ENCODE measurements around the gene PRDM12.

PRDM12 gene

DNA sequence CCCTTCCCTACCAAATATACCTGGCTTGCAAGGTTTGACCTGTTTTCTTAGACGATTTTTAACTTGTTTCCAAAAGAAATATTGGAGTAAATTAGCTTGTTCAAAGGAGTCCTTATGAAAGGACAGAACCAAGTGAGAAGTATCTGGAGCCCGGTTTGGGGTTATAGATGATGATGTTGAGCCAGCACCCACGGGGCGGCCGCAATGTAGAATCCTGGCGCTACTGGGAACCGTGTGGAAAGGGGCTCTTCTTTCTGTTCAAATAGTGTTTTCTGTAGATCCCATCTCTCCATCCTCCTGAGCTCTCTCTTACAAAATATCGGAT is 28.7 kb downstream of the PRDM12 start:
- DNase-seq, result no peak

DNA sequence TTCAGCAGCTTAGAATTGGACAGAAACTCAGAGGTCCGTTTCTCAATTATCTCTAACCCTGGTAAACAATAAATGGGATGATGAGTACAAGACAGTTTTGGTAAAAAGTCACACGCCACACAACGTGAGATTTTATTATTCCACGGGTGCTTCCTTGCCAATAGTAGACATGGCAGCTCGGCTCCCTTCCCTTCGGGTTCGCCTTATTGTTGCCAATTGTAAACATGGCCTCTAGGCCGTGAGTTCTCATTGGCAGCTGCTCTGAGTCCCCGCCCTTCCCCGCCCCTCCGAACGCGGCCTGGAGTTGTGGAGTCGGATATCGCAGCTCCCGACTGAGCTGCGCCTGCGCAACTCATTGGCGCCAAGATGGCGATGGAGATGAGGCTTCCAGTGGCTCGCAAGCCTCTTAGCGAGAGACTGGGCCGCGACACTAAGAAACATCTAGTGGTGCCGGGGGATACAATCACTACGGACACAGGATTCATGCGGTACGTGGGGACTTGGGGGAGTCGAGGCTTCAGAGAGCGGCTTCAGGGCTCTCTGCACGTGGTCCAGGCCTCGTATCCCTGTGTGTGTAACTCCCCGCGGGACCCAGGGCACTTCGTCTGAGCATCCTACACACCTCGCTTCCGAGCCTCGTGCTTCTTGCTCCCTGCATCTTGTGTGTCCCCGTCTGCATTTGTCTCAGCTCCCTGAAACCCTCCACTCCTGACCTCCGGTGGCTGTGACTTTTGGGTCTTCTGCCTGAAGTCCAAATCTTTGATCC is 29.2 kb downstream of the PRDM12 start, which contains the start of gene EXOSC2:
Gene EXOSC2 (plus strand): TSS at position 355 of the 766 bp plus-strand sequence. CDS start 12 bp downstream, at position 367.
- DNase-seq, result peak; percentile 89

DNA sequence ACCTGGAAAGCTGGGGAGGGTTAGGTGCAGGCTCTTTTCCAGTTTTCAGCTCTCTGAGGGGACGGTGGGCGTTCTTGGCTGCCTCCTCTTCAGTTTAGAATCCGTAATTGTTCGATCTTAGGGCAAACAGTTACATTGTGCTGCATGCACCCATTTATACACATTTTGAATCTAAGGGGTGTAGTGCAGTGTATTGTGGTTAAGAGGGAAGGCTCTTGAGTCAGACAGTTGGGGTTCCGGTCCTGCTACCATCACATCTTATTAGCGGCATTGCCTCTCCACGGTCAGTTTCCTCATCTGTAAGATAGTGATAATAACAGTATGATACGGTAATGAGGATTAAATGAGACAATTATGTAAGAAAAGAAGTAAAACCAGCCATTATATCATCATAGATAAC is 29.8 kb downstream of the PRDM12 start:
- DNase-seq, result no peak

DNA sequence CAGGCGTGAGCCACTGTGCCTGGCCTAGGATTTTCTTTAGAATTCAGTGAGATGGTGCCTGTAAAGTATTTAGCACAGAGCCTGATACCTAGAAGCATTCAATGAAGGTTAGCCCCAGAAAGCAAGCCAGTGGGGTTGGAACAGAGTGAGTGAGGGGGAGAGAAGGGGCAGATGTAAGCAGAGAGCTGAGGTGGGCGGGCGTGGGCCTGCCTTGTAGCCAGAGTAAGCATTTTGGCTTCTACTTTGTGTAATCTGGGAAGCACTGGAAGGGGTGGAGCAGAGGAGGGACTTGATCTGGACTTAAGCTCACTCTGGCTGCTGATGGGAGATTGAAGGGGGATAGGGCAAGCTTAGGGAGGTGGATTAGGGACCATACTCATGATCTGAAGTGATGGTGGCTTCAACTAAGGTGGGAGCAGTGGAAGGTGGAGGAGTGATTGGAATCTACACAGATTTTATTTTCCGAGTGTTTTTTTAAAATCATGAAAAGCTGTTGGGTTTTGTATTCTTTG is 31.8 kb downstream of the PRDM12 start:
- no peak for DNase-seq

DNA sequence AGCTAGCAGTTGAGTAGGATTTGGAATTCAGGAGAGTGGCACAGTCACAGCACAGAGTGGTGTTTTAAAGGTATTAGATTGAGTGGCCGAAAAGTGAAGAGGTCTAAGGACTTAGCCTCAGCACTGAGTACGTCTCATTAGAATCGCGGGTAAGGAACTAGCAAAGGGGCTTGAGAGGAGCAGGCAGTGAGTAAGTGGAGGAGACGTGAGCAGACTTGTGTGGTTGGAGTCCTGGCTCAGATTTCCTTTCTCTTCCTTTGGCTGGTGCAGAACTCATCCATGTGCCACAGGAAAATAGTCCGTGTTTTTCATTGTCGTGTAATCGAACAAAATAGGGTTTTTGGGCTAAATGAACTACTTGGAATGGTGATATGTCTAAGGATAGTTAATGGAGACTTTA is 32.6 kb downstream of the PRDM12 start:
- DNase-seq, result no peak

DNA sequence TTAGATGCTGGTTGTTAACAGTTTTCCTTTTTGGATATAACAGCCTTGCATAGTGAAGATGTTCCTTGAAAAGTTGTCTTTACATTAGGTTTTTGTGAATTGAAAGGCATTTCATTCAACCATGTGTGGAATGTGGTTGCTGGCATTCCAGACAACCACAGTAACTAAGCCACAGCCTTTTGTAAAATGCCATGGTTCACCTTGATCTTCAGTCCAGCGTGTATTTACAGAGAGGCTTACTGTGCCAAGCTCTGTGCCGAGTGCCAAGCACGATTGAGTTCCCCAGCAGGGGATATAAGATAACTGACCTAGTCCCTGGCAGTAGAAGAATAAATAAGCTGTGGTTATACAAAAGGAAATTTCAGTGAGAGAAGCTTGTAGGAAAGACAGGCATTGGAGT is 34.1 kb downstream of the PRDM12 start:
- DNase-seq, result no peak

DNA sequence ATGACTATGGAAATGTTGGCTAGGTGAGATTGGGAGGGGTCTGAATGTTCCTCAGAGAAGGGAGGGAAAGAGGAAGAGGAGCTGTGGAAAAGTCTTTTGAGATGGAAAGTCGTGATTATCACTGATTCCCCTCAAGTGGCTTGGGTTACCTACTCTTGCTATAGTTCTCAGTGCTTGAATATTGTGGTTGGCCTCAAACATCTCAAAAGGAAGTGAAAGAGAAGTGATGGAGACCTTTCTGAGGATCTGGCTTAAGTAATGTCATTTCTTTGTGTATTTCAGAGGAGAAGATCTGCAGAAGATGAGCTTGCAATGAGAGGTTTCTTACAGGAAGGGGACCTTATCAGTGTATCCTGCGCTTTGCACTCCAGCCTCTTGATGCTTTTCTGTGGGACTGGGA is 34.7 kb downstream of the PRDM12 start:
- DNase-seq, result no peak

DNA sequence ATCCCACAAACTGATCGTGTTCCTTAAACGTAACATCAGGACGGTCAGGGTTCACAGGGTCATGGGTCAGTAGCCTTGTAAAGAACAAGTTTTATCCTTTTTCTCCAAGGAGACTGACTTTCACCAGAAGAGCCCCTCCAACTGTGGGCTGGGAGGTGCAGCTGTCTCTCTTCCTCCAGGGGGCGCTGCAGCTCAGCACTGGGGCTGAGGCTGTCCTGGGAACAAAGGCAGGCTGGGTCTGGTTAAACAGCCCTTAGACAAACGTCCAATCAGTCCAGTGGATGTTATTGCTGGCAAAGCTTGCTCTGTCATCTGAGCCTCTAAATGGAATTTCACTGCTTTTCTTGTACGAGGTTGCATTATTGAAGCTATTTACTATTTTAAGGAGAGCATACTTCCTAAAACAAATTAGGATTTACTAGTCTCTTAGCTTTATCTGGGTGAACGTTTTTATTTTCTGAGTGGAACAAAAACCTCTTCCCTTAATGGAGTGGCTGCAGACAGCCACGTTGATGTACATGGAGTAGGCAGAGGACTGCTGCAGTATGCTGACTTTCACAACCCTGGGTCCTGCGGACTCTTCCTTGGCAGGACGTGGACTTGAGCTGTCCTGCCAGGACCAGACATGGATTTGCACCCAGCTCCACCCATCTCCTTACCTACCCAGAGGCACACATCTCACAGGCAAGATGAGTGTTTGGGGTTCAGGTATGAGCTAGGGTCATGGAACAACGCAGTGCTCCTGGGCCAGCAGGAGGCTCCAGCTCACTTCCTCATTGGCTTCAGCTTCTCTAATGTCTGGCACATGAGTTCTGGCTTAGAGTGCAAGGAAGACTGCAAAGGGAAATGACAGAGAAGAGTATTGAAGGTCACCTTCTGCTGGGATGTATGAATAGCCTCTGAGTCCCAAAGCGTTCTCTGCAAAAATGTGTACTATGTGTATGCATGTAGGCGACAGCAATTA is 36.9 kb downstream of the PRDM12 start:
- DNase-seq, result peak; percentile 19

DNA sequence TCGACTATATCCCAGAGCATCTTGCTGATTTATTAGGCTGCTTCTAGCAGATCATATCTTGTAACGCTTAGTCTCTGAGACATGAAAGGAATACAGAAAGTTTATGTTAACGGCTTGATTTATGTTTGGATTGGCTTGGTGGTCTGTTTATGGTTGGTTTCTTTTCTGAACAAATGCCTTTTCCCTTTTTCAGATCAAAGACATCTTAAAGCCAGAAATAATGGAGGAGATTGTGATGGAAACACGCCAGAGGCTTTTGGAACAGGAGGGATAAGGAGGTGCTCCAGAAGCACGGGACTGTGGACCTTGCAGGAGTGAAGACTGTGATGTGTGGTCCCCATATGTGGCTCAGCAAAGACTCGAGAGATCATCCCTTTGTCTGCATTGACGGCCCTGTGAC is 39.1 kb downstream of the PRDM12 start:
- no peak for DNase-seq

DNA sequence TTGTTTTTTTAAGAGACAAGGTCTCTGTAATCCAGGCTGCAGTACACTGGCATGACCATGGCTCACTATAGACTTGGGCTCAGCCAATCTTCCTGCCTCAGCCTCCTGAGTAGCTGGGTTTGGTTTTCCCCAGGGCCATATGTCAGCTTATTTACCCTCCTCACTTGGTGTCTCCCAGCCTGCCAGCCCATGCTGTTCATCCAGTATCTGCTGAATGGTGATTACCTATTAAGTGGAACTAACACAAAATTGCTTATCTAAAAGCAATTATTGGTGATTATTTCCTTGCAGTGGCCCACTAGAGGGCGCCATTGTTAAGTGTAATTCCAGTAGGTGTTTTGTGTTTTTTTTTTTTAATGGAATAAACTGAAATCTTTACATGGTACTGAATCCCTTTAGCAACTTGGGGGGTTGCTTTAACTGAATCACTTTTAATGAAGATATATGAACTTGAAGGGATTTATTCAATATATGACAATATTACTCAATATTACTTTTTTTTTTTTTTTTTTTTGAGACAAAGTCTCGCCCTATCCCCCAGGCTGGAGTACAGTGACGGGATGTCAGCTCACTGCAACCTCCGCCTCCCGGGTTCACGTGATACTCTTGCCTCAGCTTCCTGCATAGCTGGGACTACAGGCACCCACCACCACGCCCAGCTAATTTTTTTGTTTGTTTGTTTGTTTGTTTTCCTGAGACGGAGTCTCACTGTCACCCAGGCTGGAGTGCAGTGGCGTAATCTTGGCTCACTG is 43.0 kb downstream of the PRDM12 start:
- DNase-seq, result peak; percentile 52

DNA sequence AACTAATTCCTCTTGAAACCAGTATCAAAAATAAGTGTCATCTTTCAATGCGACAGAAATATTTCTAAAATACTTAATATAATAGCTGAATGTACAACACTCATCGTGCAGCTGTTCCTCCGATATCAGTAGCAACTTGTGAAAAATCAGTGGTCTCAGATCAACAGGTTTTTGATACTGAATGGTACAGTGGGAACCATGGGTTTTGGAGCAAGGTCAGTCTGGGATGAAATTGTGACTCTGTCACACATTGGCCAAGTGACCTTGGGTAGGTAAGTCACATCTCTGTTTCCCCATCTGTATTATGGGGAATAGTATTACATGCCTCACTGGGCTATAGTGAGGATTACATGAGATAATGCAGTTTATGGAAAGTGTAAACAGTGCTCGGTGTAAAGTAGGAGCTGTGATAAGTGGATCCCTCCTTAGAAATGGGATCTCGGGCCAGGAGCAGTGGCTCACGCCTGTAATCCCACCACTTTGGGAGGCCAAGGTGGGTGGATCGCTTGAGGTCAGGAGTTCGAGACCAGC is 46.5 kb downstream of the PRDM12 start:
- DNase-seq, result no peak

DNA sequence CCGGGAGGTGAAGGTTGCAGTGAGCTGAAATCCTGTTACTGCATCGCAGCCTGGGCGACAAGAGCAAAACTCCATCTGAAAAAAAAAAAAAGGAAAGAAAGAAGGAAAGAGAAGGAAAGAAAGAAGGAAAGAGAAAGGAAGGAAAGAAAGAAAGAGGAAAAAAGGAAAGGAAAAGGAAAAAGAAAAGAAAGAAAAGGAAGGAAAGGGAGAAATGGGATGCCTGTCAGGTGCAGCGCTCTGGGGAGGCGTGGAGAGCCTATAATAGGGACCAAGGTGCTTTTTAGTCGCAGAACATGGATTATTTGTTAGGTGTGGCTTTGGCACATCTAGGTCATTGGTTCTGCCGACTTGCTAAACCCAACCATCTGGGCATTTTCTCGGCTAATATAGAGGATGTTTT is 47.1 kb downstream of the PRDM12 start:
- DNase-seq, result no peak

DNA sequence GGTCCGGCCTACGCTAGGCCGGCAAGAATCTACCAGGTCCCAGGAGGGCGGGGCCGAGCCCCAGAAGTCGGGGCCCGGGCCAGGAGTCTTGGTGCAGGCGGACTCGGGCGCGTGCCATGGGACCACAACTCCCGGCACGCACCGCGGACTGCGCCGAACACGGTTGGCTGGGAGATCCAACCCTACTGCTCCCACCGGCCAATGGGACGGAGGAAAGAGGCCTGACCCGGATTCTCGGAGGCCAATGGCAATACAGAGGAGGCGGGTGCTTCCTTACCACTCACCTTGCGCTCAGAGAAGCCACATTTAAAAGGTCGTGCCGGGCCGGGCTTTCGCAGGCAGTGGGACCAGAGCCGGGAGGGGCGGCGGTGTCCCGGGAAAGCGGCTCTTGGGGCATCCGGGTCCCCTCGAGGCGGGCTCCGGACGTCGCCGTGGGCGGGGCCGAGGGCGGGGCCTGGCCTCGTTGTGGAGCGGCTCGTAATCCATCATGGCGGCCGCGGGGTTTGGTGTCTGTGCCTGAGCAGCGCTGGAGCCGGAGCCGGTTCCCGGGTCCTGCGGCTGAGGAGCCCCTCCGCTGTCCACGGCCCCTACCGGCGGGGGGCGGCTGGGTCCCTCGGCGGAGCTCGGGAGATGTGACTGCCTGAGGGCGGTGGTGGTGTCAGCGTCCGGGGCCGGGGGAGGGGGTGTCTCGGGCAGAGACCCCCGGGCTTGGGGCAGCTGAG is 48.3 kb downstream of the PRDM12 start:
- DNase-seq, result peak; percentile 95

DNA sequence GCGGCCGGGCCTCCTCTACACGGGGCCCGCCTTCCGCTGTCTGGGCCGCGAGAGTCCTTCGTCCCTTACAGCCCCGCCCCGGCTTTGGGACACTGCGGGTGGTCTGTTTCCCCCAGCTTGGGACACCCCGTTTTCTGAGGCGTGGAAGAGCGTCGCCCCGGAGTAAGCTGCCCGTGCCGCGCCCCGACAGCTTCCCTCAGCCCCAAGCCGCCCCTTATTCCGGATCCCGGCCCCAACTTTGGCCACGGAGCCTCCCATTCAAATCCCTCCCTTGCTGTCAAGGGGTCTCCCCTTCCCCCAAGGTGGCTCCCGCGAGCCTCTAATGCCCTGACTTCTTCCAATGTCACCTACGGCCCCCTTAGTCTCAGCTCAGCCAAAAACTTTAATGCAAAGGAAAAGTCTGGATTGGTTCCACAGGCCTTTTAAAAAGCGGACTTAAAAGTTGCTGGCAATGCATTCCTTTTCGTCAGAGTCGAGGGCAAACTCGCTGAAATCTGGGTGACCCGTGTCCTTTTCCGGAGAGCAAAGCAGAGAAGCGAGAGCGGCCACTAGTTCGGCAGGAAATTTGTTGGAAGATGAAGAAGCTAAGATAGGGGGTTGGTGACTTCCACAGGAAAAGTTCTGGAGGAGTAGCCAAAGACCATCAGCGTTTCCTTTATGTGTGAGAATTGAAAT is 49.0 kb downstream of the PRDM12 start:
- no peak for DNase-seq

DNA sequence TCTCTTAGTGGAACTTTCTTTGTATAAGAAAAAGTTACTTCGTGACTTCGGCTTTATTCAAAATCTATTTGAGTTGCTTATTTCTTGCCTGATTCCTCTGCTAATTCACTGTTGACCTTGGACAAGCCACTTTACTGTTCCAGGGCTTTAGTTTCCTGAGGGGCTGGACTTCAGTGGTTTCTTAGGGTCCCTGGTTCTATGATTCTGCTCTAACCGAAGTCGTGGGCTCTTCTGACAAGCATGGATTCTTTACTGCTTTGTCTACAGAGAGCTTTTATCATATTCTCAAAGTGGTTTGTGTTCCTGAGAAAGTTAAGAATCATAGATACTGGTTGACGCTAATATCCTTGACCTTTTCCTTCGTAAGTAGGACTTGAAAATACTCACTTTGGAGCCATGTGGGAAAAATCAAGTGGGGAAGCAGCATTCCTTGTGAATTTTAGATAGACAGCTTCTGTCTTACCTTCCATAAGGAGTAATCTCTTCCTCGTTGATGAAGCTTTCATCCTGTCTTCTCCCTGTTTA is 50.3 kb downstream of the PRDM12 start:
- no peak for DNase-seq

DNA sequence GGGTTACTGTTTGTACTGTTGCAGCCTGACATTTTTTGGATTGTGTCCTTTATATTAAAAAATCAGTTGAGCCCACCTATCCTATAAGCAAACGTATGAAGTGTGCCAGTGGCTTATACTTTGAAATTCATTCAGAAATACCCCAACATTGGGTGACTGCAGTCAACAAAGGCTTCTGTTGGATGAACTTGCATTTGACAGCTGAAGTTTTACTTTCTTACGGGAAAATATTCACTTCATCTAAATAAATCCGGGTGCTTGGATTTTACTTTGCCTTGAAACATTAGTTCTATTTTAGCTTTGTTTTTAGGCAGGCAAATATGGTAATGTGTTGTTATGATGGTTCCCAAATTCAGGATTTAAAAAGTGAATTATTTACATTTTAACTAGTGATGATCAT is 50.9 kb downstream of the PRDM12 start:
- DNase-seq, result no peak

DNA sequence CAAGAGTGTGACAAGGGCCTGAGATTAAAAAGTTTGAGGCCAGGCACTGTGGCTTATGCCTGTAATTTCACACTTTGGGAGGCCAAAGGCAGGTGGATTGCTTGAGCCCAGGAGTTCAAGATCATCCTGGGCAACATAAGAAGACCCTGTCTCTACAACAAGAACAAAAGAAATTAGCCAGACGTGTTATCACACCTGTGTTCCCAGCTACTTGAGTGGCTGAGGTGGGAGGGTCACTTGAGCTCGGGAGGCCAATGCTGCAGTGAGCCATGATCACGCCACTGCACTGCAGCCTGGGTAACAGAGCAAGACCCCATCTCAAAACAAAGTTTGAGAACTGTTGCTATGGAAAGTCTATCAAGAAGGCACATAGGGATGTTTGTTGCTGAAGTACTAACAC is 54.2 kb downstream of the PRDM12 start:
- DNase-seq, result no peak

DNA sequence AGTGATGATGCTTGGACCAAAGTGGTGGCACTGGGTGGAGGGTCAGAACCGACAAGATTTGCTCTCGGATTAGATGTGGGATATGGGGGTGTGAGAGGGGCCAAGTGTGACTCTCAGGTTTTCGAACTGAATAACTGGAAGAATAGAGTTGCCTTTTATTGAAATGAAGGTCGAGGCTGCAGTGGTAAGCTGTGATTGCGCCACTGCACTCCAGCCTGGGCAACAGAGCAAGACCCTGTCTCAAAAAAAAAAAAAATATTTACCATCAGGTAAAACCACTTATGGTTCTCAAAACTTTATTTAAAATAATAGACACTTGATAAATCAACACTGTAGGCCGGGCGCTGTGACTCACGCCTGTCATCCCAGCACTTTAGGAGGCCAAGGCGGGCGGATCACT is 56.4 kb downstream of the PRDM12 start:
- DNase-seq, result no peak

DNA sequence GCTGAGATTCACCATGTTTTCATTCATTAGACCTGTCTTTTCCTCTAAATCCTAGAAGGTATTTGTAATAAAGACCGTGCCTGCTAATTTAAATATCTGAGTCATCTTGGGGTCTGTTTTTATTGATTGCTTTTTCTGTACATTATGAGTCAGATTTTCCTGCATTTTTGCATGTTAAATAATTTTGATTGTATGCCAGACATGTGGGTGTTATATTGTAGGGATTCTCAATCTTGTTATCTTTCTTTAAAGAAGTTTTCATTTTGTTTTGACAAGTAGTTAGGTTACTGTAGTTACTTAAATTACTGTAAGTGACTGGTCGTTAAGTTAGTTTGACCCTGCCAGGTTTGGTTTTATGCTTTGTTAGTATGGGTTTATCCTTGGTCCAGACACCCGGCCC is 64.3 kb downstream of the PRDM12 start:
- no peak for DNase-seq

DNA sequence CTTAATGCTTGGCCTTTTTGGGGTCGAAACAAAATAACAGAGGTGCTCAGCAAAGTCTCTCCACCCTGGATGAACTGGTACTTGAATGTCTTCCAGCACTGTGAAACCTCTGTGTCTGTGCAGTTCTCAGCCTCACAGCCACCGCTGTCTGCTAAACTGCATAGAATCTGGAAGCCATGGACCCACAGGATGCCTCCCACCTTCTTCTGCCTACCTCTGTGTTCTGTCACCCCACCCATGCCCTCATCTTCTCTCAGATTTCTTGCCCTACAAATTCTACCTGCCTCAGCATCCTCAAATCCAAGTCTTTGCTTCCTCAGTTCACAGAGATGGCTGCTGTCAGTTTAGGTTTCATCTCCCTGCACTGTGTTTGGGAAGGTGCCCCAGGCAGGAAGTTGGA is 64.8 kb downstream of the PRDM12 start:
- DNase-seq, result no peak

DNA sequence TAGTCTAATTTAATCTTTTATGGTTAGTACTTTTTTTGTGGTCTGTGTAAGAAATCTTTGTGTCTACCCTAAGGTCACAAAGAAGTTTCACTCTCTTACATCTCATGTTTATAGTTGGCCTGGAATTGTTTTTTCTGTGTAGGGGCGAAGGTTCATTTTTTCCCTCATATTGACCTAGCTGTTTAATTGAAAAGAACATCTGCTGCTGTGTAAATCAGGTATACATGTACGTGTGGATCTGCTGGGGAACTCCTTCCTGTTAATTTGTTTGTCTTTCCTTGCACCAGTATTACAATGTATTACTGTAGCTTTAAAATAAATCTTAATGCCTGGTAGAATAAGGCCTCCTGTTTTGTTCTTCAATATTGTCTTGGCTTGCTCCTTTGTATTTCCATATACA is 67.0 kb downstream of the PRDM12 start:
- peak; percentile 88 for DNase-seq
